Measurements from ENCODE around the gene SPIB. TPM values are rescaled to one million over a fixed set of nuclear protein-coding genes. Genes with fewer than 3 reads are reported as not detected.

Gene SPIB
- total RNA-seq, 4 donors from 2014 or later = 0.17 TPM; not detected in 3

DNA sequence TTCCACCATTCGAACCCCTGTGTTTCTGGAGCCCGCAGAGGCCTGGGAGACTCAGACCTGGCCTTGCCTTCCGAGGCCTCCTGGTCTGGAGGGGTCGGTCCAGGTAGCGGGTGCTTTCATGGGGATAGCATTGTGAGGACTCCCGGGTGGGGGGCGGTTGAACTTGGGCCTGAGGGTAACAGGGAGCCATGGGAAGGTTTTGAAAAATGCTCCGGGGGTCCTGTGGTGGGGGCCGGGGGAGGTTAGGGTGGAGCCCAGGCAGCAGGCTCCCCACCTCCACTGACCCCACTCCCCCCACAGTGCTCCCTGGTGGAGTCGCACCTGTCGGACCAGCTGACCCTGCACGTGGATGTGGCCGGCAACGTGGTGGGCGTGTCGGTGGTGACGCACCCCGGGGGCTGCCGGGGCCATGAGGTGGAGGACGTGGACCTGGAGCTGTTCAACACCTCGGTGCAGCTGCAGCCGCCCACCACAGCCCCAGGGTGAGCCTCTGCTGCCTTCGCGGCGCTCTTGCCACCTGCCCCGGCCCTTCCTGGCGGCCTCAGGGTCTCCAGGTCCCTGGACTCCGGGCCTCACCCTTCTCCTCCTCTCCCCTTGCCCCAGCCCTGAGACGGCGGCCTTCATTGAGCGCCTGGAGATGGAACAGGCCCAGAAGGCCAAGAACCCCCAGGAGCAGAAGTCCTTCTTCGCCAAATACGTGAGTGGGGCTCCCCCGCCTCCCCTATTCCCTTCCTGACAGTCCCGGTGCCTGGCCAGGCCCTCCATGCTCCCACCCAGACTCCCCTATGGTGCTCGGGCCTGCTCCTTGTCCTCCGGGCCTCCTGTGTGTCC is 61.8 kb downstream of the SPIB start:
- TF ChIP-seq, protein P1, sequence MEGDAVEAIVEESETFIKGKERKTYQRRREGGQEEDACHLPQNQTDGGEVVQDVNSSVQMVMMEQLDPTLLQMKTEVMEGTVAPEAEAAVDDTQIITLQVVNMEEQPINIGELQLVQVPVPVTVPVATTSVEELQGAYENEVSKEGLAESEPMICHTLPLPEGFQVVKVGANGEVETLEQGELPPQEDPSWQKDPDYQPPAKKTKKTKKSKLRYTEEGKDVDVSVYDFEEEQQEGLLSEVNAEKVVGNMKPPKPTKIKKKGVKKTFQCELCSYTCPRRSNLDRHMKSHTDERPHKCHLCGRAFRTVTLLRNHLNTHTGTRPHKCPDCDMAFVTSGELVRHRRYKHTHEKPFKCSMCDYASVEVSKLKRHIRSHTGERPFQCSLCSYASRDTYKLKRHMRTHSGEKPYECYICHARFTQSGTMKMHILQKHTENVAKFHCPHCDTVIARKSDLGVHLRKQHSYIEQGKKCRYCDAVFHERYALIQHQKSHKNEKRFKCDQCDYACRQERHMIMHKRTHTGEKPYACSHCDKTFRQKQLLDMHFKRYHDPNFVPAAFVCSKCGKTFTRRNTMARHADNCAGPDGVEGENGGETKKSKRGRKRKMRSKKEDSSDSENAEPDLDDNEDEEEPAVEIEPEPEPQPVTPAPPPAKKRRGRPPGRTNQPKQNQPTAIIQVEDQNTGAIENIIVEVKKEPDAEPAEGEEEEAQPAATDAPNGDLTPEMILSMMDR (IDR thresholded peaks at IDR 0.05) = no peak
- TF ChIP-seq POLR2AphosphoS5 (IDR thresholded peaks at IDR 0.05) (no peak), POLR2A (IDR thresholded peaks at IDR 0.05; ENCODE audit: low read depth) (no peak), EP300 (IDR thresholded peaks at IDR 0.05) (no peak)
- Histone ChIP-seq H3K36me3 (peaks cover 22 to 69% (median 62%) of the 10 kb centered on the region in 4 donors), H3K4me1 (peaks cover 18 to 34% (median 24%) of the 10 kb centered on the region in 4 donors), H3K4me3 (no peak overlapping the region), H3K9me3 (no peaks in the 10 kb centered on the region), H3K27ac (replicated peaks in 1 of 4) (no peak overlapping the region), H3K27me3 (no peaks in the 10 kb centered on the region)
- intact Hi-C loops (cut with DNase I) = no loop called here
- 84% methylated on average over 25 of the region's 37 CpGs for WGBS
- no peak for DNase-seq (ENCODE audit: extremely low spot score)

Other genes with a start within 250 kb of the SPIB start
- gene MYH14, start 215.3 kb upstream of the SPIB start, total RNA-seq = 10 to 100 TPM in 1 of 4 donors, 1 to 10 TPM in 3; 2.5 to 10.1 (median 5.3) TPM
- gene KCNC3, start 89.6 kb upstream of the SPIB start, total RNA-seq = under 1 TPM; 0.32 to 0.69 (median 0.37) TPM
- gene NAPSA, start 53.3 kb upstream of the SPIB start, total RNA-seq = 1 to 10 TPM in 2 of 4 donors, under 1 TPM in 2; 0.17 to 3.7 (median 0.81) TPM
- 100 to 1,000 TPM; 123 to 224 (median 191) TPM for gene NR1H2, start 42.5 kb upstream of the SPIB start, total RNA-seq
- gene POLD1, start 34.6 kb upstream of the SPIB start, total RNA-seq = 10 to 100 TPM in 3 of 4 donors, 1 to 10 TPM in 1; 8.8 to 18.0 (median 11.6) TPM
- not detected for gene MYBPC2, start 14.0 kb downstream of the SPIB start, total RNA-seq
- 10 to 100 TPM; 41.1 to 79.1 (median 59.7) TPM for gene EMC10, start 57.6 kb downstream of the SPIB start, total RNA-seq
- under 1 TPM in 2 of 4 donors, not detected in 2; 0.32 to 0.52 TPM for gene GARIN5A, start 57.9 kb downstream of the SPIB start, total RNA-seq
- 10 to 100 TPM; 31.3 to 59.4 (median 42.9) TPM for gene JOSD2, start 92.3 kb downstream of the SPIB start, total RNA-seq
- 1 to 10 TPM in 1 of 4 donors, not detected in 3; 1.6 TPM for gene ASPDH, start 95.0 kb downstream of the SPIB start, total RNA-seq
- gene LRRC4B, start 149.5 kb downstream of the SPIB start, total RNA-seq = 10 to 100 TPM in 1 of 4 donors, 1 to 10 TPM in 3; 3.7 to 12.5 (median 6.7) TPM
- 1 to 10 TPM in 1 of 4 donors, under 1 TPM in 2, not detected in 1; 0.17 to 1.2 (median 0.71) TPM for gene SYT3, start 220.9 kb downstream of the SPIB start, total RNA-seq
- gene C19orf81, start 230.5 kb downstream of the SPIB start, total RNA-seq = 1 to 10 TPM in 1 of 4 donors, not detected in 3; 1.1 TPM